Astrocyte of the spinal cord (primary cell): ENCODE data around the gene CRTC3.

Experiments
- DNase-seq: peaks from one replicate; pipeline ENCODE4 v3.0.0; 2011; ENCODE audit warnings: low read depth, low spot score
- H3K4me3 ChIP-seq: 2 replicates; pipeline ENCODE4 v1.5.1; 2011; ENCODE audit warnings: low read depth, mild to moderate bottlenecking, low read length, moderate library complexity
- in situ Hi-C: cut with HindIII; loops from 2 replicates; pipeline ENCODE4 v1.10.0; 2017; ENCODE audit warnings: low sequenced_read_pairs
- TF ChIP-seq, protein P1 (sequence below): IDR thresholded peaks from 2 replicates; pipeline ENCODE4 v1.5.1; 2012; ENCODE audit warnings: low read depth, mild to moderate bottlenecking, low read length, inconsistent platforms

Gene CRTC3

DNA sequence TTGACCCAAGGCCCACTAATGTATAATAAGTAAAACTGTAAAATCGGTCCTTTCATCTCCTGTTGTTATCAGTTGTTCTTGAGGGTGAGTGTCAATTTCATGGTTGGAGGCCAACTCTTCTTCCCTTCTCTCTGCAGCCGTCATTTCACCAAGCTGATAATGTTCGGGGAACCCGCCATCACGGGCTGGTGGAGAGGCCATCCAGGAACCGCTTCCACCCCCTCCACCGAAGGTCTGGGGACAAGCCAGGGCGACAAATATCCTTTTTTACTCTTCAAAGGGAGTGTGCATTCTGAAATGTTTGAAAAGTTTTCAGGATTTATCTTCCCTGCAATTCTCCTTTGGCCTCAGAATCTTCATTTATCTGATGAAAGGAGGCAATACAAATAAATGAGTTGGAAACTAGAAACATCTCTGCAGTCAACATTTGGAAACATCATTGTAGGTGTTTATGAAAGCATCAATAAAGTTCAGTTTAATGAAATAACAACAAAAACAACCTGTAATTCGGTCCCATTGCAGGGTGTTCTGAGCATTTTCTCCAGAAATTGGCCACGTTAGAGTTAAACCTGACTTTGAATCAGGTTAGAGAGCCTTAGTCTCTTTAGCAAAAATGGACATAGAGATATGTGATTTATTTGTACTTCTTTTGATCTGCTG, 63.9 kb downstream of the CRTC3 start:
- no peak for DNase-seq
- no peak overlapping the region for H3K4me3 ChIP-seq
- TF ChIP-seq, protein P1, sequence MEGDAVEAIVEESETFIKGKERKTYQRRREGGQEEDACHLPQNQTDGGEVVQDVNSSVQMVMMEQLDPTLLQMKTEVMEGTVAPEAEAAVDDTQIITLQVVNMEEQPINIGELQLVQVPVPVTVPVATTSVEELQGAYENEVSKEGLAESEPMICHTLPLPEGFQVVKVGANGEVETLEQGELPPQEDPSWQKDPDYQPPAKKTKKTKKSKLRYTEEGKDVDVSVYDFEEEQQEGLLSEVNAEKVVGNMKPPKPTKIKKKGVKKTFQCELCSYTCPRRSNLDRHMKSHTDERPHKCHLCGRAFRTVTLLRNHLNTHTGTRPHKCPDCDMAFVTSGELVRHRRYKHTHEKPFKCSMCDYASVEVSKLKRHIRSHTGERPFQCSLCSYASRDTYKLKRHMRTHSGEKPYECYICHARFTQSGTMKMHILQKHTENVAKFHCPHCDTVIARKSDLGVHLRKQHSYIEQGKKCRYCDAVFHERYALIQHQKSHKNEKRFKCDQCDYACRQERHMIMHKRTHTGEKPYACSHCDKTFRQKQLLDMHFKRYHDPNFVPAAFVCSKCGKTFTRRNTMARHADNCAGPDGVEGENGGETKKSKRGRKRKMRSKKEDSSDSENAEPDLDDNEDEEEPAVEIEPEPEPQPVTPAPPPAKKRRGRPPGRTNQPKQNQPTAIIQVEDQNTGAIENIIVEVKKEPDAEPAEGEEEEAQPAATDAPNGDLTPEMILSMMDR = no peak
- in situ Hi-C loops = no loop called here

DNA sequence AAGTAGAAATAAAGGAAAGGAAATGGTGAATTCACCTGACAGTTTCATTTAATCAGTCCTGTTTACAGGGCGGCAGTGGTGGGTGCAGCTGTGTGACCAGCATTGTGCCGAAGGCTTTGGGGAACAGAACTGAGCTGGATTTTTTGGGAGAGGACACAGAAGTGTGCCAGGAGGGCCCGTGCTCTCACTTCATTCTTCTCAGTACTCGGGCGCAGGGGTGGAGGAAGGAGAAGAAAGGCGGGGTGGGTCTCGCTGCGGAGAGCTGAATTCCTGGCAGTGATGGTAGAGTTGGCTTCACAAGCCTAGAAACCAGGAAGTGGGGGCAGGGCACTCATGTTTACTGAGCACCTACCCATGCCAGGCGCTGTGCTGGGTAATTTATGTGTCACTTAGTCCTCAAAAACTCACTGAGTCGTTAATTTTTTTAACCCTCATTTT, 64.6 kb downstream of the CRTC3 start:
- H3K4me3 ChIP-seq = no peak overlapping the region
- in situ Hi-C loops = no loop called here
- TF ChIP-seq, protein P1 = no peak
- no peak for DNase-seq

DNA sequence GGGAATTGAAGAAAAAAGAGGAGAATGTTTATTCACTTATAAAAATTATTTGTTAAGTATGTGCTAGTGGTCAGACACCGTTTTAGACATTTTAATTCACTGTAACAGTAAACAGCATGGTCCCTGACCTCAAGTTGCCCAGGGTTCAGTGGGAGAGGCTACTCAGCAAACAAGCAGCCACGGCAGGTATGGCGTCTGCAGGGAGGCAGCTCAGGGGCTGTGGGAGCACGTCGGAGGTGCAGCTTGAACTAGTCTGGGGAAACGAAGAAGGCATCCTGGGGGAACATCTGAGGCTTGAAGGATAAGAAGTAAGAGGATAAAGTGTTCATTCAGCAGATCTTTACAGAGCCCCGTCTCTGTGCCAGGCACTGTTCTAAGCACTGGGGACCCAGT, 66.0 kb downstream of the CRTC3 start:
- H3K4me3 ChIP-seq = no peak overlapping the region
- in situ Hi-C loops = no loop called here
- TF ChIP-seq, protein P1 = no peak
- DNase-seq = no peak

DNA sequence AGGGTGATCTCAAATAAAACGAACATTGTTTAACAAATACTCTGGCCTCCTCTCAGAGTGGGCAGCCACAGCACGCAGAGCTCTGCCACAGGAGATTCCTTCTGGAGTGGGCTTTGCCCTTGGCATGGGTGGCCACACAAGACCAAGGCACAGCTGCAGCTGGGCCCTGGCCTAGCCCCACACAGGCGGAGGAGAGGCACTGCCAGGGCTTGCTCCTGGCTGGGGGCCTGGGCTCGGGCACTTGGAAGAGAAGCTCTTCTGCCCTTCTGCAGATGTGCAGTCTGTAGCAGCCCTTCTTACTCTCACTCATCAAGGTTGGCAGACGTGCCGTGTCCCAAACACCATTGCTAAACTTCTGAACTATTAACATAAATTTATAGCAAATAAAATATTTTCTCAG, 67.2 kb downstream of the CRTC3 start:
- H3K4me3 ChIP-seq = no peak overlapping the region
- in situ Hi-C loops = no loop called here
- DNase-seq = no peak
- TF ChIP-seq, protein P1 = no peak

DNA sequence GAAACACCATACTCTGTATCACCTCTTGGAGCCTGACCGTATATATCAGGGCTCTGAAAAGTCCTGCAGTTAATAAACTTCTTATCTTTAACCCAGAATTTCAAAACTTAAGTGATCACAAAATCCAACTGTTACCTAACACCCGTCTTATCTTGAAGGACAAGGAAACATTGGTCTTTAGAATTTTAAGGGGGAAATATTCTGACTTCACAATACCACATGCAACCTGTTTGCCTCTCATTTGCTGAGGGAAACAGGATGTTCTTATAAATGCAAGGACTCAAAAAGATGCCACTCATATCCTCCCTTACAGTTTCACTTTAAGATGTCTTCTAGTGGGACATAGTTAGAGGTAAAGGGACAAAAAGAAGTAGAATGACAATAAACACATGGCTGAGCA, 67.9 kb downstream of the CRTC3 start:
- DNase-seq = no peak
- H3K4me3 ChIP-seq = no peak overlapping the region
- in situ Hi-C loops = no loop called here
- TF ChIP-seq, protein P1 = no peak

DNA sequence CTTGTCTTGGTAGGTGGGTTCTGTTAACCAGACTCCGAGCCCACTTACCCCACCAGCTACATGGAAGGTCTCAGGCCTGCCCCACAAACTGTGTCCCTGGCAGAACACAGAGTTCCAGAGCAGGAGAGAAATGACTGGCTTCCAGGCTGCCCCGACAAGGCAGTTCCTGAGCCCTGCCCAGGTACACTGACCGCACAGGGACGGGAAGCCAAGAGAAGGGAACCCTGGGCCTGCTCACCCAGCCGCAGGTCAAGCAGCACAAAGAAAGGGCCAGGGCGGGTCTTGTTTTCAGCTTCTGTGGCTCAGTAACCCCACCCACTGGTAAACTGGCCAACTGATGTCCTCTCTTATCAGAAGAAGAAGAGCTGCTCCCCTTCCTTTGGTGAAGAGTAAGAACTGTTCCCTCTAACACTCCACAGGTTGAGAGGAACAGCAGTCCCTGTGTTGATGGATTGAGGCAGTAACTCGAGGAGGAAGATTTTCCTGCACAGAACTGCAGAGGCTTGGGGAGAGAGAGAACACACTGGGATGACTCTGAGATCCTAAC, 68.4 kb downstream of the CRTC3 start:
- H3K4me3 ChIP-seq = no peak overlapping the region
- in situ Hi-C loops = no loop called here
- TF ChIP-seq, protein P1 = no peak
- DNase-seq = no peak
